ENCODE results near the gene SAMD4A. TPM values are rescaled to one million over a fixed set of nuclear protein-coding genes. Genes with fewer than 3 reads are reported as not detected.

SAMD4A gene
- total RNA-seq, 2 donors from 2014 or later = 11.2 to 15.3 TPM

DNA sequence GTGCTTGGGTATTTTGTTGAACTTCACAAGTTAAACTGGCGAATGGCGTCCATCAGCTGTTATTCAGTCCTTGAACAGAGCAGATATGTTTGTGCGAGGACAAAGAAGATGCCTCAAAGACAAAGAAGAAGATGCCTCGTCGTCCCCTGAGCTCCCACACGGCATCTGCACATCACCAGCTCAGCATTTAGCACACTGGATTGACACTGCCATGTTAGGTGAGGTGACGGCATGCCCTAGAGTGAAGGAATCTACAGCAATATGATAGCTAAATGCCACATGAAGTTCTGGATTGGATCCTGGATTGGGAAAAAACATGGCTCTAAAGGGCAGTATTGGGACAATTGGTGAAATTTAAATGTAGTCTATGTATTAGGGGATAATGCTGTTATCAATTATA is 15.4 kb downstream of the SAMD4A start:
- Histone ChIP-seq H3K27me3 (no peaks in the 10 kb centered on the region), H3K36me3 (replicated peaks in 1 of 2; ENCODE audit: insufficient read depth in 1 of 2, low read depth in 2 of 2) (no peaks in the 10 kb centered on the region), H3K4me3 (no peak overlapping the region), H3K27ac (no peak overlapping the region), H3K4me1 (no peaks in the 10 kb centered on the region), H3K9me3 (no peaks in the 10 kb centered on the region)
- TF ChIP-seq POLR2A (IDR thresholded peaks at IDR 0.05) = no peak
- TF ChIP-seq, protein P1, sequence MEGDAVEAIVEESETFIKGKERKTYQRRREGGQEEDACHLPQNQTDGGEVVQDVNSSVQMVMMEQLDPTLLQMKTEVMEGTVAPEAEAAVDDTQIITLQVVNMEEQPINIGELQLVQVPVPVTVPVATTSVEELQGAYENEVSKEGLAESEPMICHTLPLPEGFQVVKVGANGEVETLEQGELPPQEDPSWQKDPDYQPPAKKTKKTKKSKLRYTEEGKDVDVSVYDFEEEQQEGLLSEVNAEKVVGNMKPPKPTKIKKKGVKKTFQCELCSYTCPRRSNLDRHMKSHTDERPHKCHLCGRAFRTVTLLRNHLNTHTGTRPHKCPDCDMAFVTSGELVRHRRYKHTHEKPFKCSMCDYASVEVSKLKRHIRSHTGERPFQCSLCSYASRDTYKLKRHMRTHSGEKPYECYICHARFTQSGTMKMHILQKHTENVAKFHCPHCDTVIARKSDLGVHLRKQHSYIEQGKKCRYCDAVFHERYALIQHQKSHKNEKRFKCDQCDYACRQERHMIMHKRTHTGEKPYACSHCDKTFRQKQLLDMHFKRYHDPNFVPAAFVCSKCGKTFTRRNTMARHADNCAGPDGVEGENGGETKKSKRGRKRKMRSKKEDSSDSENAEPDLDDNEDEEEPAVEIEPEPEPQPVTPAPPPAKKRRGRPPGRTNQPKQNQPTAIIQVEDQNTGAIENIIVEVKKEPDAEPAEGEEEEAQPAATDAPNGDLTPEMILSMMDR (IDR thresholded peaks at IDR 0.05) = no peak
- DNase-seq (no peak), ATAC-seq (no peak)
- 85 to 88% methylated on average over 7 of the region's 7 CpGs for WGBS, 2 donors
- intact Hi-C loops (cut with DNase I) = no loop called here

DNA sequence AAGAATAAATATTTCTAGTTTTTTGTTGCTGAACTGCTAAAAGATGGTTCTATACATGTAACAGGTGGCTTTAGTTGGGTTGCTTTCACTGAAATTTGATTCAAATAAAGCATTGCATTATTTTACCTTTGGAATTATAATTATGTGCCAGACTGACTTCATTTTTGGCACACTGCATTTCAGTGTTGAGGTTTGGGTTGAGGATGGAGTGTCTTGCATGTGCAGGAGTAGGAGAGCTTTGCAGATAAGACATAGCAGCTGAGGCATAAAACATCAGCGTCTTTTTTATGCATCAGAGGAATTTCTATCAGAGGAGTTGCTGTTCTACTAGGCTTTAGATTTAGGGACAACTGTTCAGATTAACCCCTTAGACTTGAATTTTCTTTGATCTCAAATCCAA is 17.2 kb downstream of the SAMD4A start:
- no peak for ATAC-seq

GRCh38 chr14:54585214-54585613 is 18.3 kb downstream of the SAMD4A start:
- DNase-seq = no peak
- intact Hi-C loops (cut with DNase I) = no loop called here
- Histone ChIP-seq H3K9me3 (no peaks in the 10 kb centered on the region), H3K4me3 (no peak overlapping the region), H3K36me3 (replicated peaks in 1 of 2; ENCODE audit: insufficient read depth in 1 of 2, low read depth in 2 of 2) (no peaks in the 10 kb centered on the region), H3K27ac (no peak overlapping the region), H3K27me3 (no peaks in the 10 kb centered on the region), H3K4me1 (no peaks in the 10 kb centered on the region)
- 91 to 94% methylated on average over 3 of the region's 3 CpGs for WGBS, 2 donors
- TF ChIP-seq, protein P1 (IDR thresholded peaks at IDR 0.05) = no peak
- no peak for ATAC-seq

More for the DNA sequence above, 17.2 kb downstream of the SAMD4A start:
- Histone ChIP-seq H3K36me3 (replicated peaks in 1 of 2; ENCODE audit: insufficient read depth in 1 of 2, low read depth in 2 of 2) (no peaks in the 10 kb centered on the region), H3K27me3 (no peaks in the 10 kb centered on the region), H3K4me3 (no peak overlapping the region), H3K4me1 (no peaks in the 10 kb centered on the region), H3K9me3 (no peaks in the 10 kb centered on the region), H3K27ac (no peak overlapping the region)
- no peak for TF ChIP-seq POLR2A (IDR thresholded peaks at IDR 0.05)
- TF ChIP-seq, protein P1 (IDR thresholded peaks at IDR 0.05) = no peak
- 38 to 77% methylated on average over 1 of the region's 1 CpG for WGBS, 2 donors
- intact Hi-C loops (cut with DNase I) = no loop called here
- no peak for DNase-seq

- Histone ChIP-seq H3K36me3 (replicated peaks in 1 of 2; ENCODE audit: insufficient read depth in 1 of 2, low read depth in 2 of 2) (no peaks in the 10 kb centered on the region), H3K27me3 (no peaks in the 10 kb centered on the region), H3K27ac (no peak overlapping the region), H3K4me1 (no peaks in the 10 kb centered on the region), H3K9me3 (no peaks in the 10 kb centered on the region), H3K4me3 (no peak overlapping the region)
- intact Hi-C loops (cut with DNase I) = no loop called here
- DNase-seq (no peak), ATAC-seq (no peak)
- TF ChIP-seq, protein P1 (IDR thresholded peaks at IDR 0.05) = no peak
- no peak for TF ChIP-seq POLR2A (IDR thresholded peaks at IDR 0.05)
- 76 to 80% methylated on average over 2 of the region's 2 CpGs for WGBS, 2 donors
Measured at GRCh38 chr14:54589076-54589475, 22.1 kb downstream of the SAMD4A start.

- Histone ChIP-seq H3K27ac (no peak overlapping the region), H3K36me3 (replicated peaks in 1 of 2; ENCODE audit: insufficient read depth in 1 of 2, low read depth in 2 of 2) (no peaks in the 10 kb centered on the region), H3K9me3 (no peaks in the 10 kb centered on the region), H3K4me3 (no peak overlapping the region), H3K4me1 (no peaks in the 10 kb centered on the region), H3K27me3 (no peaks in the 10 kb centered on the region)
- intact Hi-C loops (cut with DNase I) = no loop called here
- no peak for DNase-seq
- WGBS, 2 donors = 88 to 90% methylated on average over 4 of the region's 4 CpGs
- TF ChIP-seq, protein P1 (IDR thresholded peaks at IDR 0.05) = no peak
- no peak for TF ChIP-seq POLR2A (IDR thresholded peaks at IDR 0.05)
- ATAC-seq = no peak
Measured at GRCh38 chr14:54589843-54590242, 22.9 kb downstream of the SAMD4A start.
